HG03045 (cell line): Measurements from ENCODE around the gene PHACTR3.

ENCODE experiments used
- ATAC-seq: cut with Tn5 transposase; IDR thresholded peaks from one replicate; pipeline ENCODE4 v1.9.1; 2021; ENCODE audit warnings: mild to moderate bottlenecking, moderate library complexity; ENCODE audit not compliant: unreplicated experiment

The PHACTR3 gene

GRCh38 chr20:59668926-59669850 is 64.8 kb downstream of the PHACTR3 start:
- no peak for ATAC-seq

- ATAC-seq, result no peak
Measured at GRCh38 chr20:59670786-59671492, 66.6 kb downstream of the PHACTR3 start.

DNA sequence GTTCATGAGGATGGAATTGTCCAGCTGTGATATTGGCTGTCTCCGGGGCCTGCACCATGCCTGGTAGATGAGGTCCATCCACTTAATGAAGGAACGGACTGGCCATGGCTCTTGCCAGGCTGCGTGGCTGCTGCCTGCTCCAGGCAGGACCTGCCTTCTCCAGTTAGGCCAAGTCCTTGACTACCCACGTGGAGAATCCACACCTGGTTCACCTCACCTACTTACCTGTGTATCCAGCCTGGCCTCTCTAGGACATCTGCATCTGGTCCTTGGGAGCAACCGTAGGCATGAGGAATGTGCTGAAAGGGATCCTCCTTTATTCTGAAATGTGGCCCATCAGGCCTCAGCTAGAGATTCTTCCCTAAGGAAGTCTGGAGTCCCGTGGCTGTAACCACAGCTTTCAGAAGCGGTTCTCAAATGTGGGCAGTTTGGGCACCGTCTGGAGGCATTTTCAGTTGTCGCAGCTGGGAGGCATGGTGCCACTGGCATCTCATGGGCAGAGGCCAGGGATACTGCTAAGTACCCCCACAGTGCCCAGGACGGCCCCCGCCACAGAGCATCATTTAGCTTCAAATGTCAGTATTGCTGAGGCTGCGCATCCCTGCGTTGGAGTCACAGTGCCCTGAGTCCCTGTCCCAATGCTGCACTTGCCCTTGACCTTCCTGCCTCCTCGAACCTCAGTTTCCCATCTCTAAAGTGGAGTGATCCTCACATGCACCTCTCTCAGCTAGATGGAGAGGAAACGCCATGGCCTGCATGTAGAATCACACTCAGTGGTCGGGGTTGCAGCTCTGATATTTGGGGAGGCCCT is 67.5 kb downstream of the PHACTR3 start:
- no peak for ATAC-seq

GRCh38 chr20:59672576-59672975 is 68.2 kb downstream of the PHACTR3 start:
- ATAC-seq, result no peak

DNA sequence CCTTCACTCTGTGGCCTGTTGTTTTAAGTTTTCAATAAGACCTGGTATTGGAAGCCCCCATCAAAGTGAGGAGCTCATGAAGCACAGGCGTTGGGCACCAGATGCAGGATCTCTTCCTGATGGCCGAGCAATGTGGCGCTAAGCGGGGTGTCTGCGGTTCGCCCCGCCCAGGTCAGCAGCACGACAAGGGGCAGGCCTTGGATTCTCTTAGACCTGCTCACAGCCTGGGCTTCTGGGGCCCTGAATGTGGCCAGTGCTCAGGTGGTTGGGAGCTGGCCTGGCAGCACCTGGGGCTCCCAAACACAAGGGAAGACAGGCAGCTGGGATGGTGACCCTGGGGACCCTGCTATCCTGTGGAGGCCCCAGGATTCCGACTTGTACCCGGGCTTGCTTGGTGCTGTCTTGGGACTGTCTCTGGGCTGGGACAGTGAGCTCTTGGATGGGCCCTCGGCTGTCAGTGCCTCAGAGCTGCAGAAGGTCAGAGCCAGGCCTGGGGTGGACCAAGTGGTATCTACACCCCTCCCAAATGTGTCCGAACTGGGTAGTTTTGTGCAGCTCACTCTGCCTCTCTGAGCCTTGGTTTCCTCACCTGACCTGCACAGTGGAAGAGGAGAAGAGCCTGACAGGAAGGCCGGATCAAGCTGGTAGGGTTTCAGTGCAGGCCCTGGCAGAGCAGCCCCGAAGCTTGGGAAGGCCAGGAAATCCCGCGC is 69.1 kb downstream of the PHACTR3 start:
- ATAC-seq, result no peak

GRCh38 chr20:59673998-59674445 is 69.7 kb downstream of the PHACTR3 start:
- ATAC-seq, result no peak

DNA sequence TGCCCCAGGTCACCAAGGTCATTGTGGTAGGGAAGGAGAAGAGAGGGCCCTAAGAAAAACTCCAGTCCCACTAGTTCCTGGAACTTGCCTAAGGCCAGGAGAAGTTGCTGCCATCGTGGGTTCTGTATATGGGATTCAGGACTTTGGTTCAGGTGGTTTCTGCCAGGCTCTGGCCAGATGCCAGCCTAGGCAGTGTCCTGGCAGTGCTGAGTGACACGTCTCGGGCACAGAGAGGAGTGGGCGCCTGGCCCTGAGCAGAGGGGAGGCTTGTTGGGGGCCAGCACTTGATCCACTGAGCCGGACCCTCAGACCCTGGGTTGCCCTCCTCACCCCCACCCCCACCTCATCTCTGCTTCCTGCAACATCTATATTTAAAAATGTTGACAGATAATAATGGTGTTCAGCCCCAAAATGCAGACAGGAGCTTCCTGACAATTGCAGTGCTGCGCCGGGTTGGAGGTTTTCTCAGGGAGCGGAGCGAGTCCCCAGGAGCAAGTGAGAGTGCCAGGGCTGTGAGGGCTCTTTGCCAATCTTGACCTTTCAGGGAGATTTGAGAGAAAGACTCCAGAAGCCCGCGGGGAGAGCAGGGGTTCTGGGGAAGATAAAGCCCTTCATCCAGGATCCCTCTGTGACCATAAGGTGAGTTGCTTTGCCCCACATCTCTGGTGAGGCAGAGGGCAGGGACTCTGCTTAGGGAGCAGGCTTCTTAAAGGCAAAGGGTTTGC is 71.9 kb downstream of the PHACTR3 start:
- ATAC-seq, result no peak

- ATAC-seq, result no peak
Measured at GRCh38 chr20:59676851-59677182, 72.5 kb downstream of the PHACTR3 start.

- ATAC-seq, result no peak
Measured at GRCh38 chr20:59677586-59677985, 73.2 kb downstream of the PHACTR3 start.

- no peak for ATAC-seq
Measured at GRCh38 chr20:59678288-59678687, 73.9 kb downstream of the PHACTR3 start.

DNA sequence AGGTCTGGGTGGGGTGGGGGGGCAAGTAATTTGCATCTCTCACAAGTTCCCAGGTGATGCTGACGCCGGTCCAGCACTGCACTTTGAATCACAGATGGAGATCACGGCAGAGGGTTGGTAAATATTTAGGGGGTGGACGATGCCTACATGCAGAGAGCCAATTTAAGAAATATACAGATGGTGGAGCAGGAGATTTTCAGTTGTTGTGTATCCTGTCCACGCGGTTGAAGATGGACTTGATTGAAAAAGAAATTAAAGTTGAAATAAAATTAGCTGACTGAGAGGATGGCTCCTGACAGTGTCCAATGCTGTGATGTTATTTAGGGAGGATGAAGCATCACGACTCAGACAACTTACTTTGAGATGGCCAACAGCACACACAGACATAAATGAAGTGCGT is 74.6 kb downstream of the PHACTR3 start:
- no peak for ATAC-seq

- no peak for ATAC-seq
Measured at GRCh38 chr20:59680148-59680650, 75.9 kb downstream of the PHACTR3 start.

- no peak for ATAC-seq
Measured at GRCh38 chr20:59680852-59681251, 76.5 kb downstream of the PHACTR3 start.

- ATAC-seq, result no peak
Measured at GRCh38 chr20:59682603-59683002, 78.3 kb downstream of the PHACTR3 start.

- ATAC-seq, result no peak
Measured at GRCh38 chr20:59683181-59683580, 78.8 kb downstream of the PHACTR3 start.

GRCh38 chr20:59684685-59685242 is 80.4 kb downstream of the PHACTR3 start:
- no peak for ATAC-seq

- ATAC-seq, result no peak
Measured at GRCh38 chr20:59686404-59687346, 82.3 kb downstream of the PHACTR3 start.

DNA sequence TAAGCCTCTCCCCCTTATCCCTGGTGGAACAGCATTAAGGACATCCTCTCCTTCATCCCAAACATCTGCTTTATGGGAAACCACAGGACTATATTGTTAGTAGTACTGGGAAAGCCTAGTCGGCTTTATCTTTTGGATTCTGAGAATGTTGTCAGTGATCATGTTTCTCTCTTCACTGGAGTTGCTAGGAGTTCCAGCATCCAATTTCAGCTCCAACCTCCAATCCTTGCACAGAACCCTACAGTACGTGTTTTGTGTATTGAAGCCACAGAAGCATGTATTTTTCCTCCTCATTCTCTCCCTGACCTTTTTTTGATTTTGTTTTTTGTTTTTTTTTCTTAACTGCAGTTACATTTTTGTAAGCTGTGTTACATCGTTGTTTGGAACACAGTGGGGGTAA is 84.0 kb downstream of the PHACTR3 start:
- no peak for ATAC-seq
